HG03108 (cell line): Measurements from ENCODE around the gene RAP1GAP.

Experiments used
- ATAC-seq: cut with Tn5 transposase; IDR thresholded peaks from one replicate; pipeline ENCODE4 v1.9.1; 2021; ENCODE audit warnings: moderate library complexity; ENCODE audit not compliant: unreplicated experiment

The RAP1GAP gene

DNA sequence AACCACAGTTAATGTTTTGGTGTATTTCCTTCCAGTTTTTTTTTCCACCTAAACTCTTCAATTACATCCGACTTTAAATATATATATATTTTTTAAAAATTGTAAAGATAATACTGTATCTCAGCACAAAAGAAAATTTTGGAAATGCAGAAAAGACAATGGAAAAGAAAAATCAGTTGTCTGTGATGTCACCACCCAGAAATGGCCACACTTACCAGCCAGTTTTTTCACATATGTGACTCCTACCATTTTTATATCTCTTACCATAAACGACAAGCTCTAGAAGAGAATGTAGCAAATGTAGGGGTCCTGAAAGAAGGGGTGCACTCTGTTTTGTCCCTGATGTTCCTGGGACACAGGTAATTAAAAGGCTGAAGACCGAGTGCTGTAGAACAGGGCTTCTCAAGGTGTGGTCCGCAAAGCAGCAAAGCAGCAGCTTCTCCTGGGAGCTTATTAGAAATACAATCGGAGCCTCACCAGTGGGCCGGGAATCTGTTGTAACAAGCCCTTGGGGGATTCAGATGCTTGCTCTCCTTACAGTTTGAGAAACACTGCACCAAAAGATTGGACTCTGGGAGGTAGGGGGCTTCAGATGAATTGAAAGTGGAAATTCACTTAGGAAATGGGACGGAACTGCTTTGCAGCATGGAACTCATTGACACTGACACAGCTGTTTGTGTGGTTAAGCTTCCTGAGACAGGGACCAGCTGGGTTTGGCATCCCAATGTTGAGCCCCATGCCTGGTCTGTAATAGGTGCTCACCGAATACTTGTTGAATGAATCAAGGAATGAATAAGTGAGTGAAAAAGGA, 115.8 kb downstream of the RAP1GAP start:
- no peak for ATAC-seq

- ATAC-seq, result no peak
Observed at GRCh38 chr1:21552715-21553114, 116.4 kb downstream of the RAP1GAP start.

- ATAC-seq, result no peak
Observed at GRCh38 chr1:21550866-21551475, 118.2 kb downstream of the RAP1GAP start.

DNA sequence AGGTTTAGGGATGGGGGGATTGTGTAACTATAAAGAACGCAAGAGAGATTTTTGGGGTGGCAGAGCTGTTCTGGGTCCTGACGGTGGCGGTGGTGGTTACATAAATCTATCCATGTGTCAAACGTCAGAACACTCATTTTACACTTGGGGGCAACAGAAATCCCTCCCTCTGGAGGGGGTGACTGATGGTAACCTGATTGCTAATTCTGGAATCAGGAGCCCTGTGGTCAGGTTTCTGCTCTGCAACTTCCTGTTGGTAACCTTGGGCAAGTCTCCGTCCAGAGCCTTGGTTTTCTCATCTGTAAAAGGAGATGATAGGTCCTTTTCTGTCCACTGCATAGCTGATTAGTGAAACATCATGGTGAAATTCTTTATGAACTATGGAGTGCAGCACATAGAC, 119.1 kb downstream of the RAP1GAP start:
- ATAC-seq, result no peak

GRCh38 chr1:21547876-21548275, 121.3 kb downstream of the RAP1GAP start:
- ATAC-seq, result no peak
